DMS 273 (cell line): Measurements from ENCODE around the gene HSP90AB1.

Experiments used
- DNase-seq: peaks from one replicate; lab custom pipeline; 2025; ENCODE audit not compliant: unreplicated experiment; lab: John Stamatoyannopoulos, UW

HSP90AB1 gene

GRCh38 chr6:44284867-44285266, 38.0 kb downstream of the HSP90AB1 start:
- DNase-seq: no peak

- DNase-seq: no peak
Observed at GRCh38 chr6:44285552-44286284, 38.8 kb downstream of the HSP90AB1 start.

GRCh38 chr6:44286285-44286565, 39.3 kb downstream of the HSP90AB1 start:
- DNase-seq: no peak

GRCh38 chr6:44286747-44287146, 39.8 kb downstream of the HSP90AB1 start:
- no peak for DNase-seq

- DNase-seq: peak; percentile 95
Observed at GRCh38 chr6:44289726-44290260, 42.9 kb downstream of the HSP90AB1 start.

- no peak for DNase-seq
Observed at GRCh38 chr6:44291841-44292240, 44.9 kb downstream of the HSP90AB1 start.

- DNase-seq: no peak
Observed at GRCh38 chr6:44292661-44293365, 45.9 kb downstream of the HSP90AB1 start.

- peak; percentile 38 for DNase-seq
Observed at GRCh38 chr6:44294832-44295791, 48.2 kb downstream of the HSP90AB1 start.

- DNase-seq: peak; percentile 85
Observed at GRCh38 chr6:44297063-44298038, 50.5 kb downstream of the HSP90AB1 start.

GRCh38 chr6:44298055-44298803, 51.3 kb downstream of the HSP90AB1 start:
- peak; percentile 46 for DNase-seq

GRCh38 chr6:44298864-44299263, 52.0 kb downstream of the HSP90AB1 start:
- no peak for DNase-seq

- no peak for DNase-seq
Observed at GRCh38 chr6:44300292-44300823, 53.5 kb downstream of the HSP90AB1 start.

GRCh38 chr6:44301106-44301505, 54.2 kb downstream of the HSP90AB1 start:
- DNase-seq: no peak

GRCh38 chr6:44301782-44302564, 55.1 kb downstream of the HSP90AB1 start:
- no peak for DNase-seq

- no peak for DNase-seq
Observed at GRCh38 chr6:44302856-44303255, 56.0 kb downstream of the HSP90AB1 start.
